ENCODE data around the gene EVC.
"Not testable (repeated sequence)": the region's sequence is repeated elsewhere in the genome, so short reads cannot be mapped to it uniquely, and the experiment has no call there.

Gene EVC

DNA sequence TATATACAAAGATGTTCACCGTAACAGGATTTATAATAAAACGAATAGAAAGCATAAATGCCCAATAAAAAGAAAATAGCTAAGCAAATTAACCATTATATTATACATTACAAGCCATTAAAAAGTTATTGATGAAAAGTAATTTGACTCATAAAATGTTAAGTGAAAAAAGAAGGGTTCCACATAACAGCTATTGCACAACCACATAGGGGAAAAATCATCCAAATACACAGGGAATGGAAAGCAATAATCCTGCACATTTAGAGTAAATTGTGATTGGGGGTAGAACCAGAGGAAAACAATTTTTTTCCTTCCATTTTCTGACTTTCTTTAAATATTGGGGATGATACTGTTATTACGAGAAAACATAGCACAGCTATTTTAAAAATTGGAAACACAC is 143.9 kb downstream of the EVC start:
- DNase-seq = no peak

DNA sequence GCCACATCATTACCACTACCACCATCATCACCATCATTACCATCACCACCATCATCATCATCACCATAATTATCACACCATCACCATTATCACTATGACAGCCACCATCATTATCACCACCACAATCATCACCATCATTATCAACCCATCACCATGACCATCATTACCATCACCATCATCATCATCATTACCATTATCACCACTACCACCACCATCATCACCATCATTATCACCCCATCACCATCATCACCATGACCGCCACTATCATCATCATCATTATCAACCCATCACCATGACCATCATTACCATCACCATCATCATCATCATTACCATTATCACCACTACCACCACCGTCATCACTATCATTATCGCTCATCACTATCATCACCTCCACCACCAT is 145.4 kb downstream of the EVC start:
- DNase-seq = not testable (repeated sequence)

DNA sequence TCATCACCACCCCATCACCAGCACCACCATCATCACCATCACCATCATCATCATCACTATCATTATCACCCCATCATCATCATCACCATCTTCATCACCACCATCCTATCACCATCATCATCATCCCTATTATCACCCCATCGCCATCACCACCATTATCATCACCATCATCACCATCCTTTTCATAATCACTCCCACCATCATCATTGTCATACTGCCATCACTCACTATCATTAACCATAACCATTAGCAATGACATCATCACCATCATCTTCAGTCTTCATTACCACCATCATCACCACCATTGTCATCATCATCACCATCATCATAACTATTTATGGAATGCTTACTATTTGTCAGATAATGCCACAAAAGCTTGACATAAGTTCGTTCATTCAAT is 146.2 kb downstream of the EVC start:
- no peak for DNase-seq

DNA sequence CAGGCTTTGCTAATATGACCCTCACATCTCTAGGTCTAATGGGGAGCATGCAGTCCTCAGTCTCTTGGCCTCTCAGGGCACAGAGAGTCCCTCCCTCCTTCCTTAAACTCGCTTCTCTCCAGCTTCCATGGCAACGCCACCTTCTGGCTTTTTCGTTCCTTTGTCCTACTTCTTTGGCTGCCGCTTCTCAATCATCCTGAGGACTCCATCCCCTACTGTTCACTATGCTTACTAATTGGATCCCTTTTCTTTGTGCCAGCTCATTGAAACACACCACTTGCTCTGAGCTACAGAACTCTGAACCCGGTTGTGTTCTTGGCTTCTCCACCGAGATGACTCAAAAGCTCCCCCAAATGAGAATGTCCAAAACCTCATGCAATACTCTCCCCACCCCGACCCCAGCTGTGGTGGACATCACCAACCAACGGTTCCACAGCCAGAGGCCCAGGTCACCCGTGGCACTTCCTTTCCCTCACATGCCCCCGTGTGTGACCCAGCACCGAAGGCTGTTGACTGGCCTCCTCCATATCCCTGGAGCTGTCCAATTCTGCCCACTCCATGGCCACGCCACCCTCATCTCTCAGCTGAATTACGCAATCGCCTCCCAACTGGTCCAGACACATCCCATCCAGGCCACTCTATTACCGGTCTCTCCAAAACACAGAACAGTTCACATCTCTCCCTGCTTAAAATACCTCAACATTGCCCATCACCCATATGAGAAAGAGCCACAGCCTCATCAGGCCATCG is 147.2 kb downstream of the EVC start:
- DNase-seq = no peak

DNA sequence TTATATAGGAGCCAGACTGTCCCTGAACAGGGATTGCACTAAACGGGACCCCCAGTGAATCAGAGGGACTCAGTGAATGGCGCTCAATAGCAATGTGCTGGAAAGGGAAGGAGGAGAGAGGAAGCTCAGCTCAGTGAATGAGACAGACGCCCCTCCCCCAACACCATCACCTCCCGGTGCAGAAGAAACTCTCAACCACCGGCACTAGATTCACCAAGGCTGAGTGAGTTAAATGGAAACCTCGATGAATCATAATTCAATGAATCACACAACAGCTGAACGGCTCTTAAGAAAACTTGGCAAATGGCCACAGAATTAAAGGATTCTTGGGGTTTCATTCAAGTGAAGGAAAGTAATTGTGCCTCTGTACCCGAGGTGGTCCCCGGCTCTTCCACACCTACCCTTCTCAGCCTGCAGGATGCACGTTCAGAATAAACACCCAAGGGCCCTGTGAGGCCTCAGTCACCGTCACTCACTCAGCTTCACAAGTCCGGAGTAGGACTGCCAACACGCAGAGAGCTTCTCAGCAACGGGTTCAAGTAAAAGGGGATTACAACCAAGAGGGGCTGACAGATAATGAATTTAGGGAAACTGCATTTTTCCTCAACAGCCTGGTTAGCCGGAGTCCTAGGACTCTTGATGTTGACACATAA is 152.6 kb downstream of the EVC start:
- peak; percentile 89 for DNase-seq

Data from HCEC 1CT (cell line).